NOMO-1 treated with dmso at 0.1 percent for 144 hours (cell line): ENCODE data around the gene ABCC11.
"Not testable (repeated sequence)": the region's sequence is repeated elsewhere in the genome, so short reads cannot be mapped to it uniquely, and the experiment has no call there.

ENCODE experiments used
- DNase-seq: peaks from one replicate; lab custom pipeline; 2025; ENCODE audit not compliant: unreplicated experiment; lab: John Stamatoyannopoulos, UW

ABCC11 gene

GRCh38 chr16:48204825-48205151 lies 42.6 kb downstream of the ABCC11 start:
- DNase-seq: no peak

- DNase-seq: no peak
Measured at GRCh38 chr16:48203974-48204824, 43.1 kb downstream of the ABCC11 start.

- no peak for DNase-seq
Measured at GRCh38 chr16:48201515-48202201, 45.7 kb downstream of the ABCC11 start.

GRCh38 chr16:48197294-48197693 lies 50.0 kb downstream of the ABCC11 start:
- no peak for DNase-seq

GRCh38 chr16:48194828-48195556 lies 52.3 kb downstream of the ABCC11 start:
- no peak for DNase-seq

GRCh38 chr16:48193846-48194245 lies 53.5 kb downstream of the ABCC11 start:
- DNase-seq: no peak

GRCh38 chr16:48188449-48189102 lies 58.8 kb downstream of the ABCC11 start:
- DNase-seq: peak; percentile 94

- DNase-seq: no peak
Measured at GRCh38 chr16:48187779-48188178, 59.6 kb downstream of the ABCC11 start.

- DNase-seq: no peak
Measured at GRCh38 chr16:48184681-48185080, 62.7 kb downstream of the ABCC11 start.

- no peak for DNase-seq
Measured at GRCh38 chr16:48182979-48183537, 64.3 kb downstream of the ABCC11 start.

- not testable (repeated sequence) for DNase-seq
Measured at GRCh38 chr16:48181746-48182520, 65.4 kb downstream of the ABCC11 start.

- DNase-seq: no peak
Measured at GRCh38 chr16:48180868-48181480, 66.4 kb downstream of the ABCC11 start.

GRCh38 chr16:48176635-48177408 lies 70.5 kb downstream of the ABCC11 start:
- no peak for DNase-seq

GRCh38 chr16:48173889-48174288 lies 73.5 kb downstream of the ABCC11 start:
- DNase-seq: no peak

GRCh38 chr16:48172682-48173081 lies 74.7 kb downstream of the ABCC11 start:
- DNase-seq: no peak

- no peak for DNase-seq
Measured at GRCh38 chr16:48169896-48170295, 77.4 kb downstream of the ABCC11 start.

GRCh38 chr16:48168075-48168474 lies 79.3 kb downstream of the ABCC11 start:
- DNase-seq: peak; percentile 9

GRCh38 chr16:48166617-48167016 lies 80.7 kb downstream of the ABCC11 start:
- DNase-seq: not testable (repeated sequence)

GRCh38 chr16:48165961-48166578 lies 81.3 kb downstream of the ABCC11 start:
- DNase-seq: no peak
